Small intestine (tissue), 7 donors: ENCODE measurements around the gene NTNG1. TPM values are rescaled to one million over a fixed set of nuclear protein-coding genes. Genes with fewer than 3 reads are reported as not detected.
A peak's percentile ranks its signal among the peaks of the same experiment; 100 is the strongest.

Source experiments
- DNase-seq, 2 donors: peaks; one replicate each; pipeline versions ENCODE4 v3.0.0 to v3.0.0-alpha.2; 2013
- FAIRE-seq: peaks from 2 replicates; lab custom pipeline; 2012; peaks lifted over from hg19 to GRCh38; lab: Jason Lieb, UNC
- H3K27ac ChIP-seq, 3 donors: one replicate each; pipeline ENCODE4 v1.5.1; 2013; ENCODE audit warnings: low read length in 2 of 3, mild to moderate bottlenecking in 2 of 3, control low read depth in 1 of 3, inconsistent platforms in 1 of 3, low read depth in 1 of 3, moderate library complexity in 1 of 3
- H3K27me3 ChIP-seq, 3 donors: one replicate each; pipeline ENCODE4 v1.6.1; 2013; ENCODE audit warnings: low read length in 3 of 3, inconsistent platforms in 1 of 3; ENCODE audit not compliant: control insufficient read depth in 3 of 3, insufficient read depth in 3 of 3
- H3K36me3 ChIP-seq, 3 donors: one replicate each; pipeline ENCODE4 v1.6.1; 2013; ENCODE audit warnings: low read length in 3 of 3, inconsistent platforms in 1 of 3, low read depth in 1 of 3, mild to moderate bottlenecking in 1 of 3, moderate library complexity in 1 of 3; ENCODE audit not compliant: control insufficient read depth in 3 of 3, insufficient read depth in 2 of 3
- H3K4me1 ChIP-seq, 3 donors: one replicate each; pipeline ENCODE4 v1.6.1; 2013; ENCODE audit warnings: low read length in 2 of 3, inconsistent platforms in 1 of 3, low read depth in 1 of 3, mild to moderate bottlenecking in 1 of 3, moderate library complexity in 1 of 3; ENCODE audit not compliant: control insufficient read depth in 3 of 3, insufficient read depth in 2 of 3
- H3K4me3 ChIP-seq, 3 donors: one replicate each; pipeline ENCODE4 v1.5.1; 2013; ENCODE audit warnings: low read length in 3 of 3, control low read depth in 1 of 3, inconsistent platforms in 1 of 3, low read depth in 1 of 3, mild to moderate bottlenecking in 1 of 3, moderate library complexity in 1 of 3
- H3K9me3 ChIP-seq, 2 donors: one replicate each; pipeline ENCODE4 v1.6.1; 2013; ENCODE audit warnings: low read depth in 1 of 2, low read length in 1 of 2; ENCODE audit not compliant: control insufficient read depth in 2 of 2, insufficient read depth in 1 of 2
- WGBS, 3 donors: extraction: QIAGEN DNeasy Blood & Tissue Kit; methylation state at CpG; one replicate each; pipeline ENCODE4 v1.1.7; 2013; 5-methylcytosine and 5-hydroxymethylcytosine counted together
- polyA plus RNA-seq, 4 donors: library from polyadenylated mRNA; stranded (reverse) in 3 of 4; unstranded in 1 of 4; fragments of 200-250 nt in 3 of 4; fragments of 120-200 nt in 1 of 4; gene quantifications; one replicate each; pipeline versions ENCODE4 v1.2.1 to v1.2.3, GENCODE V29; 2013
- donor health status: healthy with polysubstance abuse.
- donor health status: control.
- donor health status: control.
- donor health status: Bipolar disorder and iron deficiency.
- donor health status: healthy.

The NTNG1 gene
- polyA plus RNA-seq, 4 donors = 0.27 to 0.65 TPM; not detected in 2

DNA sequence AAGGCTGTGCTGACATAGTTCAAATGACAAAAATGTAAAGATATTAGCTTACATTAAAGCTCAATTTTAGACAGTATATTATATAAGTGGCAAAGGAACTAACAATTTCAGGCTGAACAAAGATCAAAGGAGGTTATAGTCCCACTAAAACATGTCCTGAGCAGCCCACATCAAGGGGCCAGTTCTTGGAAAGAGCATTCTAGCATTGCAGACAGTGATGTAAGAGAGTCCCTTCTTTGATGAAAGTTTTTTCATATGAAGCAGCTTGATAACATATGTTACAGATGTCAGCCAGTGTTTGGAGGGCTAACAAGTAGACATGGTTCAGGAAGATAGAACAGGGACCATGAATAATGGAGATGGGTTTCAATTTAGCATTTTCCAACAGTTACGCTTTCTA, 301.7 kb downstream of the NTNG1 start:
- FAIRE-seq = no peak

DNA sequence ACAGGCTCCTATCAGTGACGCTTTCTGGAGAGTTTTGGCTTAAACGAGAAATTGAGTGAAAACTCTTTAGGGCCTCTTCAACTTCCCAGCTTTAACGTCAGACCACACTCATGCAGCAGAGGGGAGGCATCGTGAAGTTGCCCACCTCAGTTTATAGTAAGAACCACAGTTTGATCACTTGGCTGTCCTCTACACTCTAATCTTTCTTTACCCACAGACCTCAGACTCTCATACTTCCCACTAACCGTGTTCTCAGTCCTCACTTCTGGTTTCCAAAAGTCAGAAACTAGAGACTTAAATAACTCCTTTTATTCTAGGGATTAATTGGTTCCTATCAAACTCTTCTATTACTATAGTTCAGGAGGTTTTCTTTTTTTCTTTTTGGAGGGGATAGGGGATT, 302.2 kb downstream of the NTNG1 start:
- H3K27ac ChIP-seq = no peak overlapping the region
- no peaks in the 10 kb centered on the region for H3K9me3 ChIP-seq
- DNase-seq (no peak), FAIRE-seq (no peak)
- WGBS, 3 donors = 66 to 80% (median 69%) methylated on average over 5 of the region's 5 CpGs
- H3K36me3 ChIP-seq = no peaks in the 10 kb centered on the region
- H3K27me3 ChIP-seq = no peaks in the 10 kb centered on the region
- H3K4me3 ChIP-seq = no peak overlapping the region
- no peaks in the 10 kb centered on the region for H3K4me1 ChIP-seq

More for the DNA sequence above, 301.7 kb downstream of the NTNG1 start:
- Histone ChIP-seq H3K4me1 (no peaks in the 10 kb centered on the region), H3K27me3 (no peaks in the 10 kb centered on the region), H3K36me3 (no peaks in the 10 kb centered on the region), H3K27ac (no peak overlapping the region), H3K9me3 (no peaks in the 10 kb centered on the region), H3K4me3 (no peak overlapping the region)
- 86 to 90% (median 89%) methylated on average over 1 of the region's 1 CpG for WGBS, 3 donors
- DNase-seq = no peak

DNA sequence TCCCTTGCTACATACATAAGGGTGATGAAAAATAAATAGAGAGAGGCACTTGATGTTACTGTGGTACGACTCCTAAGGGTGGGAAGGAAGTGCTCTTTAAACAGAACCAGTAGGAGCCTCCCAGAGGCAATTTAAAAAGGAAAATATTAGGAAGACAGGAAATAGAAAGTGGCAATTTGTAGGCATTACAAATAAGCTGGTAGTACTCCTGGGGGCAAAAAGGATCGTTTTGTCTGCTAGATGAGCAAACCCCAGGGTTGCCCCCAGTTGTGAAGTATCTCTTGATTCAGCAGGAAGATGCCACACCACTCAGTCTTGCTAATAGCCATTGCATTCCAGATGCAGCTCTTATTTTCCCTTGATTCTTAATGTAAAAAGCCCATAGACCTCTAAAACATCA, 303.0 kb downstream of the NTNG1 start:
- Histone ChIP-seq H3K9me3 (no peaks in the 10 kb centered on the region), H3K4me3 (no peak overlapping the region), H3K36me3 (no peaks in the 10 kb centered on the region), H3K27me3 (no peaks in the 10 kb centered on the region), H3K27ac (no peak overlapping the region), H3K4me1 (no peaks in the 10 kb centered on the region)
- FAIRE-seq = no peak
- 52 to 70% (median 57%) methylated on average over 2 of the region's 2 CpGs for WGBS, 3 donors
- no peak for DNase-seq

DNA sequence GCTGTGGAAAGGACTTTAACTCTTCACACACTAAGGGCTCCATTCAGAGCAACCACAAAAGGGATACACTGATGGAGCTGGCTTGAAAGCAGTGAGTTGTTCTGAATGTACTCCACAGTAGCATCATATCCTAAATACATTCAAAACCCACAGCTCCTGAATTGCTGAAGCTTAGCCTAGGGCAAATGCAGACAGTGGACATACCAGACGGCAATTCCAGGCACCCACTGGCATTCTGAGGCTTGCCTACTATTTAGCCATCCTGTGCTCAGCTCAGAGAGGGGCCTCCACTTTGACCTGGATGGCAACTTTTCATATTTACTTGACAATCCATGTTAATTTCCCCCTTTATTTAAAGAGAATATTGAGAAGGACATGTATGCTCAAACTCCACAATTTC, 303.5 kb downstream of the NTNG1 start:
- Histone ChIP-seq H3K4me3 (no peak overlapping the region), H3K36me3 (no peaks in the 10 kb centered on the region), H3K27me3 (no peaks in the 10 kb centered on the region), H3K27ac (no peak overlapping the region), H3K9me3 (no peaks in the 10 kb centered on the region), H3K4me1 (no peaks in the 10 kb centered on the region)
- FAIRE-seq (no peak), DNase-seq (no peak)
- WGBS, 3 donors = 83 to 93% (median 92%) methylated on average over 1 of the region's 1 CpG

DNA sequence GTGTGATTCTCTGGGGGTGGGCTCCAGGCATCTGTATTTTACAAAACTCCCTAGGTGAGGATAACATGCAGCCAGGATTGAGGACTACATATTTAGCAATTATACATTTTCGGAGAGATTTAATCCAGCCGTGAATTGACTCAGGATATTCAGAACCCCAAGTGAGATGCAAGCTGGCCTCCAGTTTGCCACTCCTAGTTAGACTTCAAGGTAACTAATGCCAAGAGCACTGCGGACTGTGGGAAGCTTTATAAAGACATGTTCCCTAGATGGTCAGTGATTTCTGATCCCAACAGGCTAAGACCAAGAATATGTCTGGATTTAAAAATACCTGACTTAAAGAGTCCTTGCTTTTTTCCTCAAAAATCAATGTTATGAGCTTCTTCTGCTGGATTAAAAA, 308.5 kb downstream of the NTNG1 start:
- Histone ChIP-seq H3K4me3 (no peak overlapping the region), H3K27ac (no peak overlapping the region), H3K36me3 (no peaks in the 10 kb centered on the region), H3K4me1 (no peaks in the 10 kb centered on the region), H3K9me3 (no peaks in the 10 kb centered on the region), H3K27me3 (no peaks in the 10 kb centered on the region)
- 92 to 94% (median 93%) methylated on average over 3 of the region's 3 CpGs for WGBS, 3 donors
- no peak for FAIRE-seq
- no peak for DNase-seq

DNA sequence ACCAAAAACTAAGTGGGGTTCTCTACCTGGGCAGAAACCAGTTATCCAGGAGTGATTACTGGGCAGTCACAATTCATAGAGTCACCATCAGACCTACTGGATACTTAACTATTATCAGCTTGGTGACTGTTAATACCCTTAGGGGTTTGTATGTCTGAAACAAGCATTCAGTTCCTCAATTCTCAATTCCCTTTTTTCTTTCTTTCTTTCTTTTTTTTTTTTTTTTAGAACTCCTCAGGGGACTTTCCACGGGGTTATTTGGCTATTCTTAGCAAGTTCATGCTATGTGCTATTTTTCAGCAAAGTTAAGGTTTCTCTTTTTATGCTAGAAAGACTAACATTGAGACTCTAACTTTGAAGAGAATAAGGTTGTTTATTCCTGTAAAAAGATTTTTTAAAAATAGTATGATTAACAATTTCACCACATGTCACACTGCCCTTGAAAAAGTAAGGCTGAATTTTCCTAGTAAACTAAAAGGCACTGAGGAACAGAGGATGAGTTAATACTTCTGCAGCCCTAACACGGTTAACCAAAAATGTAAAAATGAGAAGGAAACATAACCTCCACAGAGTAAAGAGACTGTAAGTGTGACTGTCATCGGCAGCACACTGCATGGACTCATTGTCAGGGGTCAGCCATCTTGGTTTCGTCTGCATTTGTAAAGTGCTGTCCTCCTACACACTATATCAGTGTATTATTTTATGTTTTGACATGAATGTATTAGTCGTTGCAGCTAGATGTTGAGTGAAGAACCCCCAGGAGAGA, 310.2 kb downstream of the NTNG1 start:
- Histone ChIP-seq H3K36me3 (no peaks in the 10 kb centered on the region), H3K27ac (peak overlapping the region in 1 of 3 donors; percentile 58), H3K9me3 (no peaks in the 10 kb centered on the region), H3K4me3 (no peak overlapping the region), H3K4me1 (no peaks in the 10 kb centered on the region), H3K27me3 (no peaks in the 10 kb centered on the region)
- WGBS, 3 donors = 64 to 85% (median 77%) methylated on average over 5 of the region's 5 CpGs
- FAIRE-seq = no peak
- no peak for DNase-seq

DNA sequence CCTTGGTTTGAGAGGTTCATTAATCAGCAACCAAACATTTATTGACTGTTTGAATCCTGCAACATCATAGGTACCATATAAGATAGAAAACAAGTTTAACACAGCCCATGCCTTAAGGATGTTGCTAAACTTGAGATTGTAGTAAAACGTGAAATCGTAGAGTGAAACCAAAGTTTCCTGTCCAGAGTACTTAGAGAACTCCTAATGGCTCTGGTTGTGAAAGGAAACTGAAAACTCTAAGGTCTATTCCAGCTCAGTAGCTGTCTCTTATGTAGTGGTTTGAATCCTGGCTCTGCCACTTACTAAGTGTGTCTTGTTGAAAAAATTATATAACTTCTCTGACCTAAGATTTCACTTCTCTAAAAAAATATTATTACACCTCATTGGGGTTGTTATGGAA, 310.9 kb downstream of the NTNG1 start:
- H3K4me3 ChIP-seq = no peak overlapping the region
- no peak for FAIRE-seq
- 59 to 79% (median 59%) methylated on average over 2 of the region's 2 CpGs for WGBS, 3 donors

DNA sequence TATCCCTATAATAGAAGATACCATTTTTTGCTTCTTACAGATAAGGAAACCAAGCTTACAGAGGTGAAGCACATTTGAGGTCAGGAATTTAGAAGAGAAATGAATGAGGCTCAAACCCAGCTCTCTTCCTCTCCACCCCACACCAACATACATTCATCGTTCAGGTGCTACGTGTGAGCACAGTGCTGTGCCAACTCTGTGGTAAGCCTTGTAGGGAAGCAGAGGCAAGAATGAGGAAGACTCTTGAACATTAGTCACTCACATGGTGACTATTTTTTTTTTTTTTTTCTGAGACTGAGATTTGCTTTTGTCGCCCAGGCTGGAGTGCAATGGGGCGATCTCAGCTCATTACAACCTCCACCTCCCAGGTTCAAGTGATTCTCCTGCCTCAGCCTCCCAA, 314.0 kb downstream of the NTNG1 start:
- no peaks in the 10 kb centered on the region for H3K36me3 ChIP-seq
- H3K4me3 ChIP-seq = no peak overlapping the region
- H3K9me3 ChIP-seq = no peaks in the 10 kb centered on the region
- WGBS, 3 donors = 68 to 90% (median 80%) methylated on average over 4 of the region's 4 CpGs
- DNase-seq (no peak), FAIRE-seq (no peak)
- no peak overlapping the region for H3K27ac ChIP-seq
- peaks cover 0 to 3% (median 0%) of the 10 kb centered on the region in 3 donors for H3K27me3 ChIP-seq
- H3K4me1 ChIP-seq = no peaks in the 10 kb centered on the region

More for the DNA sequence above, 310.9 kb downstream of the NTNG1 start:
- no peaks in the 10 kb centered on the region for H3K27me3 ChIP-seq
- no peaks in the 10 kb centered on the region for H3K9me3 ChIP-seq
- no peaks in the 10 kb centered on the region for H3K36me3 ChIP-seq
- H3K4me1 ChIP-seq = no peaks in the 10 kb centered on the region
- H3K27ac ChIP-seq = peak overlapping the region in 1 of 3 donors; percentile 58
- DNase-seq = no peak

DNA sequence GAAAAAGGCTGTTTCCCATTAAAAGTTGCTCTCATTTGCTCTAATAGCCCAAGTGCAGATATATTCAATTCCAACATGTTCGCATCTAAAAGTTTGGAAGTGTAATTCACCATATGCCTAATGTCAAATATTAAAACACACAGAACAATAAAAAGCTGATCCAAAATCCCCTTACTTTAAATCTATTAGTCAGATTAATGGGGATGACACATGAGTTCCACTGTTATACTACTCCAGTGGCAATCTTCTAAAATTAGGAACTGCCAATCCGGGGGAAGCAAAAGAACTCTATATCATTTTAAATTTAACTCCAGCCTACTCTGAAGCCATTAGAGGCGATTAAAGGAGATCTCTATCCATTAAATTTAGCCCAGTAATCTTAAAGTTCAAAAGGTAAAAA, 317.1 kb downstream of the NTNG1 start:
- Histone ChIP-seq H3K4me3 (no peak overlapping the region), H3K27me3 (peaks cover 0 to 3% (median 0%) of the 10 kb centered on the region in 3 donors), H3K36me3 (no peaks in the 10 kb centered on the region), H3K4me1 (no peaks in the 10 kb centered on the region), H3K9me3 (no peaks in the 10 kb centered on the region), H3K27ac (no peak overlapping the region)
- FAIRE-seq (no peak), DNase-seq (no peak)
- 70 to 80% (median 74%) methylated on average over 3 of the region's 3 CpGs for WGBS, 3 donors
